ENCODE data around the gene UBFD1. TPM values are rescaled to one million over a fixed set of nuclear protein-coding genes. Genes with fewer than 3 reads are reported as not detected.
A peak's percentile ranks its signal among the peaks of the same experiment; 100 is the strongest.

Gene UBFD1, protein sequence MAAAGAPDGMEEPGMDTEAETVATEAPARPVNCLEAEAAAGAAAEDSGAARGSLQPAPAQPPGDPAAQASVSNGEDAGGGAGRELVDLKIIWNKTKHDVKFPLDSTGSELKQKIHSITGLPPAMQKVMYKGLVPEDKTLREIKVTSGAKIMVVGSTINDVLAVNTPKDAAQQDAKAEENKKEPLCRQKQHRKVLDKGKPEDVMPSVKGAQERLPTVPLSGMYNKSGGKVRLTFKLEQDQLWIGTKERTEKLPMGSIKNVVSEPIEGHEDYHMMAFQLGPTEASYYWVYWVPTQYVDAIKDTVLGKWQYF
- total RNA-seq: 10 to 100 TPM; 48.8 to 61.4 TPM
- 10 to 100 TPM in 1 of 2 donors, 1 to 10 TPM in 1; 8.5 to 13.9 TPM for polyA plus RNA-seq
- long read RNA-seq, donor 1, full-length matches to known transcripts: 18 of 115 reads
- long read RNA-seq, donor 1, partial matches to known transcripts: 97 of 115 reads
- long read RNA-seq, donor 1, other reads (novel, unspliced or antisense): 0 of 115 reads
- long read RNA-seq, donor 2, full-length matches to known transcripts: 8 of 13 reads
- long read RNA-seq, donor 2, partial matches to known transcripts: 5 of 13 reads
- long read RNA-seq, donor 2, other reads (novel, unspliced or antisense): 0 of 13 reads
- long read RNA-seq, donor 3, full-length matches to known transcripts: 9 of 9 reads
- long read RNA-seq, donor 3, partial matches to known transcripts: 0 of 9 reads
- long read RNA-seq, donor 3, other reads (novel, unspliced or antisense): 0 of 9 reads
- long read RNA-seq, donor 4, full-length matches to known transcripts: 4 of 20 reads
- long read RNA-seq, donor 4, partial matches to known transcripts: 16 of 20 reads
- long read RNA-seq, donor 4, other reads (novel, unspliced or antisense): 0 of 20 reads
- long read RNA-seq, donor 5, full-length matches to known transcripts: 23 of 23 reads
- long read RNA-seq, donor 5, partial matches to known transcripts: 0 of 23 reads
- long read RNA-seq, donor 5, other reads (novel, unspliced or antisense): 0 of 23 reads

DNA sequence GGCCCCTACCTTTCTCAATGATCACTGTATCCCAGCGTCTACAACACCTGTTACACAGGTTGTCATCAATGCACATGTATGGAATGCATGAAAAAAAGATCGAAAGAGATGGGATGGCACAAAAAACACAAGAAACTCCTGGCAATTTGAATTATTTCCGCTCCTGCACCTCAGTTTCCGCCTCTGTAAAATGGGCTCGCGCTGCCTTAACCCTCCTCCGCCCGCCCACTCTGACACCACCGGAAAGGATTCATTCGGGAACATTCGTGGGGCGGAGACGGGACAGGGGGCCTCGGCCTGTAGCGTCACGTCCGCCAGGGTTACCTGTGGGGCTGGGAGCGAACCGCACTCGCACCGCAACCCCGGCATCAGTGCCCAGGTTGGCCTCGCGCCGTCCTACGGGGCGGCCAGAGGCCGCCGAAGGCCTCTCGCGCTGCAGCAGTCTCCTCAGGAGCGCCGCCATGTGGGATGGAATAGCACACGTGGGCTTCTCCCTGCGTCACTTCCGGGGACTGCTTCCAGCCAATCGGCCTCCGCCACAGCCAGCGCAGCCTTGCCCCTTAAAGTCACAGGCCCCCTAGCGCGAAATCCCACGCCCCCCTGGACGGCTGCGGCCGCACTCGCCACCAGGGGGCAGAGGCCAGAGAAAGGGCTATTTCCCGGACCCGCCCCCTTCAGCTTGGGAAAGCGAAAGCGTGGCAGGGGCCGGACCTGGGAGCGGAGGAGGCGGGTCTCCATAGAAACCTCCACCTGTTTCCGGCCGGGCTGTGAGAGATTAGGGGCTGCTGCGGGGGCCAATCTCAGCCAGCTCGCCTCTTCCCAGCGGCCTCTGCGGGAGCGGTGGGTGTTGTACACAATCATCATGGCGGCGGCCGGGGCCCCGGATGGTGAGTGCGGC is at the start of gene UBFD1, which contains the start of gene EARS2:
Gene UBFD1 (plus strand): TSS at position 847 of the 898 bp plus-strand sequence. CDS start 16 bp downstream, at position 863.
Gene EARS2 (minus strand): TSS at position 470 of the 898 bp plus-strand sequence. CDS start 7 bp downstream, at position 463.
- Histone ChIP-seq H3K9ac (ENCODE audit: insufficient read depth in 1 of 2, low read length in 2 of 2) (peak within 1 kb of the TSS; percentile 76 to 91), H3K36me3 (ENCODE audit: control insufficient read depth in 4 of 4, insufficient read depth in 4 of 4, low read length in 4 of 4) (peaks cover 4 to 29% (median 14%) of the 10 kb centered on the region in 4 donors), H3K27ac (ENCODE audit: low read depth in 1 of 2, low read length in 1 of 2) (peak within 1 kb of the TSS; percentile 92 to 95), H3K27me3 (ENCODE audit: control insufficient read depth in 3 of 3, insufficient read depth in 3 of 3, low read length in 2 of 3) (no peaks in the 10 kb centered on the region), H3K4me1 (ENCODE audit: control insufficient read depth in 5 of 5, insufficient read depth in 5 of 5, low read length in 5 of 5) (peaks cover 0 to 10% (median 10%) of the 10 kb centered on the region in 5 donors), H3K9me3 (ENCODE audit: control insufficient read depth in 4 of 4, insufficient read depth in 3 of 4, low read length in 3 of 4) (no peaks in the 10 kb centered on the region), H3K4me3 (peak within 1 kb of the TSS; percentile 95)
- 1 to 2% methylated on average over 61 to 65 of the region's 65 CpGs for WGBS, 2 donors
- DNase-seq (peak; percentile 99), ATAC-seq (ENCODE audit: insufficient read depth, low FRiP score) (peak; percentile 97)
- TF ChIP-seq, protein P1, sequence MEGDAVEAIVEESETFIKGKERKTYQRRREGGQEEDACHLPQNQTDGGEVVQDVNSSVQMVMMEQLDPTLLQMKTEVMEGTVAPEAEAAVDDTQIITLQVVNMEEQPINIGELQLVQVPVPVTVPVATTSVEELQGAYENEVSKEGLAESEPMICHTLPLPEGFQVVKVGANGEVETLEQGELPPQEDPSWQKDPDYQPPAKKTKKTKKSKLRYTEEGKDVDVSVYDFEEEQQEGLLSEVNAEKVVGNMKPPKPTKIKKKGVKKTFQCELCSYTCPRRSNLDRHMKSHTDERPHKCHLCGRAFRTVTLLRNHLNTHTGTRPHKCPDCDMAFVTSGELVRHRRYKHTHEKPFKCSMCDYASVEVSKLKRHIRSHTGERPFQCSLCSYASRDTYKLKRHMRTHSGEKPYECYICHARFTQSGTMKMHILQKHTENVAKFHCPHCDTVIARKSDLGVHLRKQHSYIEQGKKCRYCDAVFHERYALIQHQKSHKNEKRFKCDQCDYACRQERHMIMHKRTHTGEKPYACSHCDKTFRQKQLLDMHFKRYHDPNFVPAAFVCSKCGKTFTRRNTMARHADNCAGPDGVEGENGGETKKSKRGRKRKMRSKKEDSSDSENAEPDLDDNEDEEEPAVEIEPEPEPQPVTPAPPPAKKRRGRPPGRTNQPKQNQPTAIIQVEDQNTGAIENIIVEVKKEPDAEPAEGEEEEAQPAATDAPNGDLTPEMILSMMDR (IDR thresholded peaks at IDR 0.05; ENCODE audit: control extremely low read depth, extremely low read depth): peak; percentile 80

DNA sequence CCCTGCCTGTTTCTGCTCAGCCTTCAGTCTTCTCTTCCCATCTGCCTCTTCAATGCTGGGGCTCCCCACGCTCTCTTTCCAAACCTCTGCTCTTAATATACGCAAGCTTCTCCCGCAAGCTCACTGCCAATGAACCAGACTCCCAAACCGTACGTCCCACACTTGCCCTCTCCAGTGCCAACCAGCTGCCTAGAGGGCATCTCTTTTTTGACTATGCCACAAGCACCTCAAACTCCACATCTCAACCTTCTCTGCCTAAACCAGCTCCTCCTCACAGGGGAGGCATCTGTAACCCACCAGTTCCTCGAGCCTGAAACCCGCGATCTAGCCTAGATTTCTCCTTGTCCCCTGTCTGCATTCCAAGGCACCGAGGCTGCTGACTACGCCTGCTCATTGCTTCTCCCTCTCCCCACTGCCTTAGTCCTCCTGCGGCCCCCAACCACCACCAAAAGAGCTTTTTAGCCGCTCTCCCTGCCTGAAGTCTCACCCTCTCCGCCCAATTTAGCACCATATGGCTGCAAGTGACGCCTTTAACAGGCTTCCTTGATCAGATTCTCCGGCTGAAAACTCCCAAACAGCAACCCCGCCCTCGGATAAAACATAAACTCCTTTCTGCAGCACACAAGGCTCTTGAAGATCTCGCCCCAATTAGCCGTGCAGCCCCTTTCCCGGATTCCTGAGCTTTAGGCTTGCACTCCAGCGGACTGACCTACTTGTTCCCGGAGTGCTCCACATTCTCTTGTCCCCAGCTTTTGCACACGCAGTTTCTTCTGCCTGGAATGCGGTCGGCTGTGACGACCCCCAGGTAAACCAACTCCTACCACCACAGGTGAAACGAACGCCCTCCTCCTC is 48.7 kb upstream of the UBFD1 start:
- DNase-seq: peak; percentile 27 to 37 (median 37)
- Histone ChIP-seq H3K27ac (ENCODE audit: low read depth in 1 of 2, low read length in 1 of 2) (peak overlapping the region; percentile 15 to 82), H3K4me1 (ENCODE audit: control insufficient read depth in 5 of 5, insufficient read depth in 5 of 5, low read length in 5 of 5) (peaks cover 5 to 22% (median 10%) of the 10 kb centered on the region in 5 donors), H3K4me3 (peak overlapping the region; percentile 62), H3K27me3 (ENCODE audit: control insufficient read depth in 3 of 3, insufficient read depth in 3 of 3, low read length in 2 of 3) (no peaks in the 10 kb centered on the region), H3K9me3 (ENCODE audit: control insufficient read depth in 4 of 4, insufficient read depth in 3 of 4, low read length in 3 of 4) (no peaks in the 10 kb centered on the region), H3K36me3 (ENCODE audit: control insufficient read depth in 4 of 4, insufficient read depth in 4 of 4, low read length in 4 of 4) (peaks cover 0 to 3% (median 0%) of the 10 kb centered on the region in 4 donors), H3K9ac (ENCODE audit: insufficient read depth in 1 of 2, low read length in 2 of 2) (peak overlapping the region; percentile 33 to 44)
- no peak for ATAC-seq (ENCODE audit: insufficient read depth, low FRiP score)
- 20 to 27% methylated on average over 28 of the region's 28 CpGs for WGBS, 2 donors
- TF ChIP-seq, protein P1 (IDR thresholded peaks at IDR 0.05; ENCODE audit: control extremely low read depth, extremely low read depth): no peak

All from lung (tissue), 16 donors.